SK-N-MC (cell line): ENCODE data around the gene SH3BP5L.

ENCODE experiments used
- EZH2 ChIP-seq: fragments of 200-600 bp; sonication (generic); IDR thresholded peaks from one replicate; pipeline ENCODE4 v1.6.1; 2017; ENCODE audit warnings: antibody characterized with exemption
- FOXP2 ChIP-seq: optimal IDR thresholded peaks from 2 replicates; pipeline ENCODE3; 2011; ENCODE audit warnings: mild to moderate bottlenecking, moderate library complexity; ENCODE audit not compliant: insufficient read depth; ENCODE audit errors: extremely low read length, control extremely low read depth
- POLR2AphosphoS5 ChIP-seq: IDR thresholded peaks from 2 replicates; pipeline ENCODE4 v1.6.1; 2012; ENCODE audit warnings: mild to moderate bottlenecking, low read depth, low read length, borderline replicate concordance

GRCh38 chr1:248800459-248800858 is 25.3 kb downstream of the SH3BP5L start:
- TF ChIP-seq POLR2AphosphoS5 (no peak), EZH2 (no peak), FOXP2 (no peak)
